ENCODE measurements around the gene WWC1.

WWC1 gene

DNA sequence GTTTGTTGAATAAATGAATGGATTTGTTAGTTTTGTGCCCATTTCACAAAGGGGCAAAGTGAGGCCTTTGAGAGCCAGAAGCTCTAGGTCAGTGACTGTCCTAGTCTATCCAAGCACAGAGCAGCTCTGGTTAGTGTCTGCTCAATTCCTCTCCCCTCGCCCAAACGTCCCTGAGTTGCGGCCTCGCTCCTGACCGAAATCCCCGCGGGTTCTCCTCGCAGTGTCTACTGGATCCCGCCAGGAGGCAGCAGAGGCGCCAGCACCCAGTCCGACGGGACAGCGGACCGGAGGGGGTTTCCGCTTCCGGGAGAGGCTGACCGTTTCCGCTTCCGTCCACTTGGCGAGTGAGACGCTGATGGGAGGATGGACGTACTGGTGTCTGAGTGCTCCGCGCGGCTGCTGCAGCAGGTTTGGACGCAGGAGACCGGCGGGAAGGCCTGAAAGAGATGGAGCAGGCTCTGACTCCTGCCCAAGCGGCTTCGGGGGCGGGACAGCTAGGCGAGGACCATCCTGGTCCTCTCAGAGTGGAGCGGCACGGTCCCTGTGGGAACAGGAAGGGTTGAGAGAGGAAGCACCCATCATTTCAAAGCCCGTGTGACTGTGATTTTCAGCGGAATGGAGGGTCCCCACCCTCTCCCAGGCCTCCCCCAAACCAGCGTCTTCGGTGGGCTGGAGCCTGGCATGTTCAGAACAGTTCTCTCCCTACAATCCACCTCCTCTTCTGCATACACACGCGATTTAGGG lies 194.9 kb downstream of the WWC1 start, which contains the start of gene RARS1:
TSS of gene RARS1 (plus strand) at position 336 of the 744 bp plus-strand sequence. CDS start at position 364, 28 bp downstream.
- DNase-seq (ENCODE audit: low read depth in 2 of 2): peak; percentile 84 to 89

DNA sequence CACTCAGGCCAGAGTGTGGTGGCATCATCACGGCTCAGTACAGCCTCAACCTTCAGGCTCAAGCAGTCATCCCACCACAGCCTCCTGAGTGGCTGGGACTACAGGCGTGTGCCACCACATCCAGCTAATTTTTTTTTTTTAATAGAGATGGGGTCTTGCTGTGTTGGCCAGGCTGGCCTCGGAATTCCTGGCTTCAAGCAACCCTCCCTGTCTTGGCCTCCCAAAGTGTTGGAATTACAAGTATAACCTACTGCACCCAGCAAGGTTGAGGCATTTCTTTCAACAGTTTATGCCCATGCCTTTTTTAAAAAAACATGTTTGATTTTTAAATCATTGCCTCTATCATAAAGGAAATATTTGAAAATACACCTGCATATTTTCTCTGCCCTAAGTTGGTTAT lies 197.6 kb downstream of the WWC1 start:
- no peak for DNase-seq (ENCODE audit: low read depth in 2 of 2)

GRCh38 chr5:168494057-168494555 lies 202.7 kb downstream of the WWC1 start:
- no peak for DNase-seq (ENCODE audit: low read depth in 2 of 2)

GRCh38 chr5:168502563-168503237 lies 211.3 kb downstream of the WWC1 start:
- DNase-seq (ENCODE audit: low read depth in 2 of 2): no peak

- DNase-seq (ENCODE audit: low read depth in 2 of 2): no peak
Observed at GRCh38 chr5:168513861-168514428, 222.5 kb downstream of the WWC1 start.
